ENCODE data around the gene CLCF1. TPM values are rescaled to one million over a fixed set of nuclear protein-coding genes. Genes with fewer than 3 reads are reported as not detected.

Gene CLCF1
- total and polyA plus RNA-seq, 7 experiments from 2014 or later: 0.32 to 7.8 (median 0.70) TPM; not detected in 2

DNA sequence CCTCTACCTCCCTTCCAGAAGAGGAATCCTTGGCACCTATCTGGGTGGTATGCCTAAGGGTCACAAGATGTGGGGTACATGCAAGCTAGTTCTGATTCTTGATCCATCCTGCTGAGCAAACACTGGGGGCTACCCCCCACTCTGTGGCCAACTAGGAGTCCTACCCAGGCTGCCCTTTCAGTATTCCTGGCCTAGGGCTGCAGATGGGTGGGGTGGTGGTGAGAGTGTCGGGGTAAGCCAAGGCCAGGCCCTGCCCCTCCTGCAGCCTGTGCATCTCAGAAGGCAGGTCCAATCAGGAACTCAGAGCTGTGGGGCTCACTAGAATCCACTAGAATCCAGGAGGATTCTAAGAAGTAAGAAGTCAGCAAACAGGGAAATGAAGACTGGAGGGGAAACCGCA is 59.2 kb downstream of the CLCF1 start:
- Histone ChIP-seq H3K36me3 (ENCODE audit: control insufficient read depth in 2 of 3, insufficient read depth in 3 of 3, low read length in 3 of 3) (peaks cover 0 to 4% (median 0%) of the 10 kb centered on the region in 3 experiments), H3K4me1 (ENCODE audit: control insufficient read depth in 2 of 2, insufficient read depth in 2 of 2, low read length in 2 of 2) (peaks cover 17 to 32% of the 10 kb centered on the region in 2 donors), H3K9me3 (ENCODE audit: control insufficient read depth in 2 of 3, low read length in 3 of 3) (no peaks in the 10 kb centered on the region), H3K4me3 (ENCODE audit: low read length) (no peak overlapping the region), H3K27me3 (ENCODE audit: control insufficient read depth in 2 of 2, insufficient read depth in 2 of 2, low read length in 2 of 2) (no peaks in the 10 kb centered on the region), H3K27ac (ENCODE audit: low read depth, low read length) (no peak overlapping the region)
- ChIA-PET CTCF (interaction anchor here (0.7 to 7.9 kb wide), 4 partner anchors 10 to 67 kb away, joined by 3 to 85 read pairs (median 4); no protein-coding TSS in a partner anchor), POLR2A (interaction anchor here (0.7 to 5.5 kb wide), 12 partner anchors 10 to 74 kb away, joined by 4 to 55 read pairs (median 10); partner anchors contain the start of genes ANKRD13D, GRK2 and SSH3)
- intact Hi-C loops (cut with micrococcal nuclease): no loop called here
- Mint-ChIP-seq H3K27me3 (peaks cover 0 to 13% (median 0%) of the 10 kb centered on the region in 5 donors), H3K4me3 (peak overlapping the region in 2 of 10 donors; percentile 8 to 28), H3K9me3 (peaks cover 0 to 1% (median 0%) of the 10 kb centered on the region in 11 donors), H3K27ac (peak overlapping the region in 8 of 9 donors; percentile 24 to 93 (median 76)), H3K36me3 (peaks cover 0 to 1% (median 0%) of the 10 kb centered on the region in 5 donors), H3K4me1 (peaks cover 26 to 58% (median 50%) of the 10 kb centered on the region in 7 donors)
- ATAC-seq (no peak), DNase-seq (no peak)

Other genes with a start within 250 kb of the CLCF1 start
- 100 to 1,000 TPM; 305 to 399 (median 322) TPM for gene GRK2, start 107.1 kb downstream of the CLCF1 start, total RNA-seq
- 10 to 100 TPM; 18.5 to 38.0 TPM for gene GRK2, start 107.1 kb downstream of the CLCF1 start, polyA plus RNA-seq
- gene ANKRD13D, start 84.3 kb downstream of the CLCF1 start, total RNA-seq: 100 to 1,000 TPM; 161 to 286 (median 191) TPM
- 10 to 100 TPM in 1 of 2 donors, 1 to 10 TPM in 1; 6.3 to 19.5 TPM for gene ANKRD13D, start 84.3 kb downstream of the CLCF1 start, polyA plus RNA-seq
- 10 to 100 TPM in 4 of 5 experiments, 1 to 10 TPM in 1; 8.8 to 23.8 (median 15.0) TPM for gene SSH3, start 70.1 kb downstream of the CLCF1 start, total RNA-seq
- 1 to 10 TPM; 1.1 to 4.9 TPM for gene SSH3, start 70.1 kb downstream of the CLCF1 start, polyA plus RNA-seq
- gene POLD4, start 20.1 kb downstream of the CLCF1 start, total RNA-seq: 100 to 1,000 TPM in 1 of 5 experiments, 10 to 100 TPM in 4; 59.9 to 104 (median 76.1) TPM
- 100 to 1,000 TPM in 1 of 2 donors, 10 to 100 TPM in 1; 98.9 to 116 TPM for gene POLD4, start 20.1 kb downstream of the CLCF1 start, polyA plus RNA-seq
- 10 to 100 TPM; 25.6 to 48.0 (median 45.0) TPM for gene RAD9A, start 18.4 kb upstream of the CLCF1 start, total RNA-seq
- 1 to 10 TPM; 6.3 to 7.2 TPM for gene RAD9A, start 18.4 kb upstream of the CLCF1 start, polyA plus RNA-seq
- gene PPP1CA, start 28.3 kb upstream of the CLCF1 start, total RNA-seq: 100 to 1,000 TPM in 4 of 5 experiments, 10 to 100 TPM in 1; 83.0 to 339 (median 122) TPM
- 100 to 1,000 TPM; 350 to 363 TPM for gene PPP1CA, start 28.3 kb upstream of the CLCF1 start, polyA plus RNA-seq
- 100 to 1,000 TPM; 243 to 425 (median 346) TPM for gene TBC1D10C, start 30.5 kb upstream of the CLCF1 start, total RNA-seq
- gene TBC1D10C, start 30.5 kb upstream of the CLCF1 start, polyA plus RNA-seq: 100 to 1,000 TPM; 225 to 366 TPM
- 10 to 100 TPM in 2 of 5 experiments, 1 to 10 TPM in 2, under 1 TPM in 1; 0.53 to 14.2 (median 5.1) TPM for gene CARNS1, start 42.1 kb upstream of the CLCF1 start, total RNA-seq
- gene CARNS1, start 42.1 kb upstream of the CLCF1 start, polyA plus RNA-seq: 1 to 10 TPM in 1 of 2 donors, under 1 TPM in 1; 0.97 to 1.4 TPM
- gene RPS6KB2, start 54.9 kb upstream of the CLCF1 start, total RNA-seq: 10 to 100 TPM; 61.9 to 83.9 (median 77.7) TPM
- gene RPS6KB2, start 54.9 kb upstream of the CLCF1 start, polyA plus RNA-seq: 10 to 100 TPM; 45.2 to 46.6 TPM
- gene PTPRCAP, start 64.1 kb upstream of the CLCF1 start, total RNA-seq: 100 to 1,000 TPM; 134 to 357 (median 194) TPM
- gene PTPRCAP, start 64.1 kb upstream of the CLCF1 start, polyA plus RNA-seq: 100 to 1,000 TPM; 498 to 670 TPM
- 100 to 1,000 TPM in 1 of 5 experiments, 10 to 100 TPM in 4; 15.6 to 311 (median 28.5) TPM for gene CORO1B, start 69.9 kb upstream of the CLCF1 start, total RNA-seq
- gene CORO1B, start 69.9 kb upstream of the CLCF1 start, polyA plus RNA-seq: 10 to 100 TPM; 21.3 to 40.8 TPM
- gene GPR152, start 79.1 kb upstream of the CLCF1 start, total RNA-seq: not detected
- 1 to 10 TPM; 1.4 to 1.5 TPM for gene GPR152, start 79.1 kb upstream of the CLCF1 start, polyA plus RNA-seq
- 10 to 100 TPM in 2 of 5 experiments, 1 to 10 TPM in 3; 2.5 to 17.1 (median 3.4) TPM for gene CABP4, start 81.8 kb upstream of the CLCF1 start, total RNA-seq
- 1 to 10 TPM; 1.2 to 2.3 TPM for gene CABP4, start 81.8 kb upstream of the CLCF1 start, polyA plus RNA-seq
- 10 to 100 TPM; 52.4 to 94.6 (median 70.6) TPM for gene TMEM134, start 95.7 kb upstream of the CLCF1 start, total RNA-seq
- gene TMEM134, start 95.7 kb upstream of the CLCF1 start, polyA plus RNA-seq: 100 to 1,000 TPM; 131 to 143 TPM
- gene AIP, start 109.4 kb upstream of the CLCF1 start, total RNA-seq: 100 to 1,000 TPM; 107 to 156 (median 137) TPM
- 100 to 1,000 TPM; 137 to 205 TPM for gene AIP, start 109.4 kb upstream of the CLCF1 start, polyA plus RNA-seq
- 100 to 1,000 TPM in 3 of 5 experiments, 10 to 100 TPM in 2; 78.9 to 133 (median 112) TPM for gene PITPNM1, start 131.8 kb upstream of the CLCF1 start, total RNA-seq
- 10 to 100 TPM in 1 of 2 donors, 1 to 10 TPM in 1; 9.5 to 30.8 TPM for gene PITPNM1, start 131.8 kb upstream of the CLCF1 start, polyA plus RNA-seq
- gene CDK2AP2, start 134.6 kb upstream of the CLCF1 start, total RNA-seq: 100 to 1,000 TPM in 1 of 5 experiments, 10 to 100 TPM in 4; 31.0 to 168 (median 61.9) TPM
- 10 to 100 TPM; 64.5 to 94.3 TPM for gene CDK2AP2, start 134.6 kb upstream of the CLCF1 start, polyA plus RNA-seq
- gene CABP2, start 149.8 kb upstream of the CLCF1 start, total RNA-seq: not detected
- gene CABP2, start 149.8 kb upstream of the CLCF1 start, polyA plus RNA-seq: not detected
- 100 to 1,000 TPM in 4 of 5 experiments, 10 to 100 TPM in 1; 77.2 to 265 (median 139) TPM for gene GSTP1, start 210.2 kb upstream of the CLCF1 start, total RNA-seq
- gene GSTP1, start 210.2 kb upstream of the CLCF1 start, polyA plus RNA-seq: 100 to 1,000 TPM; 190 to 202 TPM
- gene NDUFV1, start 233.3 kb upstream of the CLCF1 start, total RNA-seq: 100 to 1,000 TPM; 198 to 253 (median 212) TPM
- 100 to 1,000 TPM; 111 to 113 TPM for gene NDUFV1, start 233.3 kb upstream of the CLCF1 start, polyA plus RNA-seq

Data from naive thymus-derived CD4-positive, alpha-beta T cell (primary cell).